Vagina (tissue), 2 donors: Measurements from ENCODE around the gene MSH3.

ENCODE experiments used
- POLR2A ChIP-seq, 2 donors: fragments of 450-650 bp; IDR thresholded peaks; one replicate each; pipeline ENCODE4 v1.6.1; 2017; ENCODE audit warnings: antibody characterized with exemption in 2 of 2, mild to moderate bottlenecking in 2 of 2, moderate library complexity in 2 of 2
- TF ChIP-seq, protein P1 (sequence below), 3 experiments: fragments of 450-650 bp in 2 of 3; fragments of 200-600 bp in 1 of 3; sonication (generic) in 1 of 3; IDR thresholded peaks; one replicate each; pipeline ENCODE4 v1.5.1; 2017 to 2019; ENCODE audit warnings: antibody characterized with exemption in 3 of 3, mild to moderate bottlenecking in 2 of 3, moderate library complexity in 2 of 3

DNA sequence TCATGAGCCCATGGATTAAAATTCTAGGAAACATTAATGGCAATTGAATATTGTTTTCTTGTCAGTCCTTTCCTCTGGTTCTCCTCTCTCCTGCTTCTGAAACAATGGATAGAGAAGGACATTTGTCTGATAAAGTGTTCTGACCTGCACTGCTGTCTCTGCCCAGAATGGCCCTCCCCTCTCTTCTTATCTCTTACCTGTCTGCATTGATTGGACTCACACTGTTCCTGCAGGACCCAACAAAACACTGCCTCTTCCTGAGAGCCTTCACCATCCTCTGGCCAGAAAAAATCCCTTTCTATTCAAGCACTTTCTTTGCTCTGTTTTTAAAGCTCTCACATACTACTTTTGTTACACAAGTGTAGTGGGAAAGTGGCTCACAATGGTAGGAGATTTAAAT is 144.2 kb downstream of the MSH3 start:
- no peak for TF ChIP-seq POLR2A (IDR thresholded peaks at IDR 0.05)
- TF ChIP-seq, protein P1, sequence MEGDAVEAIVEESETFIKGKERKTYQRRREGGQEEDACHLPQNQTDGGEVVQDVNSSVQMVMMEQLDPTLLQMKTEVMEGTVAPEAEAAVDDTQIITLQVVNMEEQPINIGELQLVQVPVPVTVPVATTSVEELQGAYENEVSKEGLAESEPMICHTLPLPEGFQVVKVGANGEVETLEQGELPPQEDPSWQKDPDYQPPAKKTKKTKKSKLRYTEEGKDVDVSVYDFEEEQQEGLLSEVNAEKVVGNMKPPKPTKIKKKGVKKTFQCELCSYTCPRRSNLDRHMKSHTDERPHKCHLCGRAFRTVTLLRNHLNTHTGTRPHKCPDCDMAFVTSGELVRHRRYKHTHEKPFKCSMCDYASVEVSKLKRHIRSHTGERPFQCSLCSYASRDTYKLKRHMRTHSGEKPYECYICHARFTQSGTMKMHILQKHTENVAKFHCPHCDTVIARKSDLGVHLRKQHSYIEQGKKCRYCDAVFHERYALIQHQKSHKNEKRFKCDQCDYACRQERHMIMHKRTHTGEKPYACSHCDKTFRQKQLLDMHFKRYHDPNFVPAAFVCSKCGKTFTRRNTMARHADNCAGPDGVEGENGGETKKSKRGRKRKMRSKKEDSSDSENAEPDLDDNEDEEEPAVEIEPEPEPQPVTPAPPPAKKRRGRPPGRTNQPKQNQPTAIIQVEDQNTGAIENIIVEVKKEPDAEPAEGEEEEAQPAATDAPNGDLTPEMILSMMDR (IDR thresholded peaks at IDR 0.05) = no peak
